Amniotic epithelial cell (primary cell): ENCODE data around the gene STAC3.

Experiments used
- DNase-seq: peaks from one replicate; pipeline ENCODE4 v3.0.0-alpha.2; 2010; ENCODE audit warnings: low read depth

Gene STAC3

GRCh38 chr12:57254506-57255280 is 3.7 kb upstream of the STAC3 start:
- no peak for DNase-seq

- no peak for DNase-seq
Measured at GRCh38 chr12:57250541-57250940, 446 bp downstream of the STAC3 start.

GRCh38 chr12:57248934-57249742 is 1.8 kb downstream of the STAC3 start:
- DNase-seq: no peak

- no peak for DNase-seq
Measured at GRCh38 chr12:57247041-57247440, 3.9 kb downstream of the STAC3 start.

GRCh38 chr12:57244312-57244696 is 6.7 kb downstream of the STAC3 start:
- no peak for DNase-seq

GRCh38 chr12:57243521-57244311 is 7.3 kb downstream of the STAC3 start:
- peak; percentile 29 for DNase-seq

GRCh38 chr12:57242691-57243454 is 8.1 kb downstream of the STAC3 start:
- no peak for DNase-seq

- DNase-seq: no peak
Measured at GRCh38 chr12:57242329-57242690, 8.7 kb downstream of the STAC3 start.

- DNase-seq: no peak
Measured at GRCh38 chr12:57241402-57242310, 9.3 kb downstream of the STAC3 start.

- no peak for DNase-seq
Measured at GRCh38 chr12:57240926-57241401, 10.0 kb downstream of the STAC3 start.

- DNase-seq: no peak
Measured at GRCh38 chr12:57240066-57240921, 10.7 kb downstream of the STAC3 start.

GRCh38 chr12:57239587-57240065 is 11.4 kb downstream of the STAC3 start:
- DNase-seq: no peak

GRCh38 chr12:57238854-57239554 is 12.0 kb downstream of the STAC3 start:
- peak; percentile 55 for DNase-seq

GRCh38 chr12:57237932-57238853 is 12.8 kb downstream of the STAC3 start:
- no peak for DNase-seq

- DNase-seq: no peak
Measured at GRCh38 chr12:57237596-57237931, 13.4 kb downstream of the STAC3 start.

- no peak for DNase-seq
Measured at GRCh38 chr12:57236925-57237595, 13.9 kb downstream of the STAC3 start.

- no peak for DNase-seq
Measured at GRCh38 chr12:57236201-57236924, 14.6 kb downstream of the STAC3 start.
